Measurements from ENCODE around the gene TYRO3.
"Not testable (repeated sequence)": the region's sequence is repeated elsewhere in the genome, so short reads cannot be mapped to it uniquely, and the experiment has no call there.

The TYRO3 gene

DNA sequence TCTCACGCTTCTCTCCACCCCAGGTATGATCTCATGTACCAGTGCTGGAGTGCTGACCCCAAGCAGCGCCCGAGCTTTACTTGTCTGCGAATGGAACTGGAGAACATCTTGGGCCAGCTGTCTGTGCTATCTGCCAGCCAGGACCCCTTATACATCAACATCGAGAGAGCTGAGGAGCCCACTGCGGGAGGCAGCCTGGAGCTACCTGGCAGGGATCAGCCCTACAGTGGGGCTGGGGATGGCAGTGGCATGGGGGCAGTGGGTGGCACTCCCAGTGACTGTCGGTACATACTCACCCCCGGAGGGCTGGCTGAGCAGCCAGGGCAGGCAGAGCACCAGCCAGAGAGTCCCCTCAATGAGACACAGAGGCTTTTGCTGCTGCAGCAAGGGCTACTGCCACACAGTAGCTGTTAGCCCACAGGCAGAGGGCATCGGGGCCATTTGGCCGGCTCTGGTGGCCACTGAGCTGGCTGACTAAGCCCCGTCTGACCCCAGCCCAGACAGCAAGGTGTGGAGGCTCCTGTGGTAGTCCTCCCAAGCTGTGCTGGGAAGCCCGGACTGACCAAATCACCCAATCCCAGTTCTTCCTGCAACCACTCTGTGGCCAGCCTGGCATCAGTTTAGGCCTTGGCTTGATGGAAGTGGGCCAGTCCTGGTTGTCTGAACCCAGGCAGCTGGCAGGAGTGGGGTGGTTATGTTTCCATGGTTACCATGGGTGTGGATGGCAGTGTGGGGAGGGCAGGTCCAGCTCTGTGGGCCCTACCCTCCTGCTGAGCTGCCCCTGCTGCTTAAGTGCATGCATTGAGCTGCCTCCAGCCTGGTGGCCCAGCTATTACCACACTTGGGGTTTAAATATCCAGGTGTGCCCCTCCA lies 19.1 kb downstream of the TYRO3 start:
- peak; percentile 29 for DNase-seq

DNA sequence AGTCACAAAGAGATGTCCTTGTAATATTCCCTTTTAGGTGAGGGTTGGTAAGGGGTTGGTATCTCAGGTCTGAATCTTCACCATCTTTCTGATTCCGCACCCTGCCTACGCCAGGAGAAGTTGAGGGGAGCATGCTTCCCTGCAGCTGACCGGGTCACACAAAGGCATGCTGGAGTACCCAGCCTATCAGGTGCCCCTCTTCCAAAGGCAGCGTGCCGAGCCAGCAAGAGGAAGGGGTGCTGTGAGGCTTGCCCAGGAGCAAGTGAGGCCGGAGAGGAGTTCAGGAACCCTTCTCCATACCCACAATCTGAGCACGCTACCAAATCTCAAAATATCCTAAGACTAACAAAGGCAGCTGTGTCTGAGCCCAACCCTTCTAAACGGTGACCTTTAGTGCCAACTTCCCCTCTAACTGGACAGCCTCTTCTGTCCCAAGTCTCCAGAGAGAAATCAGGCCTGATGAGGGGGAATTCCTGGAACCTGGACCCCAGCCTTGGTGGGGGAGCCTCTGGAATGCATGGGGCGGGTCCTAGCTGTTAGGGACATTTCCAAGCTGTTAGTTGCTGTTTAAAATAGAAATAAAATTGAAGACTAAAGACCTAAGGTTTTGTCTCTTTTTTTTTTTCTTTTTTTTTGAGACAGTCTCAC lies 19.8 kb downstream of the TYRO3 start:
- no peak for DNase-seq

DNA sequence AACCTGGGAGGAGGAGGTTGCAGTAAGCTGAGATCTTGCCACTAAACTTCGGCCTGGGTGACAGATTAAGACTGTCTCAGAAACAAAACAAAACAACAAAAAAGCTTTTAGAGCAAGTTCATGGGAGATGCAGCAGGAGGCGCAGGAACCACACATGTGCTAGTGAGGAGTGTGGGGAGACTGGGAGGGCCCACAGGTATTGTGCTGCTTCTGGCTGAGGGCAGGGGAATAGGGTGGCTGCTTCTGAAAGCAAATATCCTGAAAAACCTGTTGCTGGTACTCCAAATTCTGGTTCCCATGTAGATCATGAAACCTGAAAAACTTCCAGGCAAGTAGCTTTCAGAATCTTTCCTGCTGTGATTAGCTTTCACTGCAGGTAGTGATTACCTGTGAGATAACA lies 22.1 kb downstream of the TYRO3 start:
- DNase-seq: peak; percentile 44

DNA sequence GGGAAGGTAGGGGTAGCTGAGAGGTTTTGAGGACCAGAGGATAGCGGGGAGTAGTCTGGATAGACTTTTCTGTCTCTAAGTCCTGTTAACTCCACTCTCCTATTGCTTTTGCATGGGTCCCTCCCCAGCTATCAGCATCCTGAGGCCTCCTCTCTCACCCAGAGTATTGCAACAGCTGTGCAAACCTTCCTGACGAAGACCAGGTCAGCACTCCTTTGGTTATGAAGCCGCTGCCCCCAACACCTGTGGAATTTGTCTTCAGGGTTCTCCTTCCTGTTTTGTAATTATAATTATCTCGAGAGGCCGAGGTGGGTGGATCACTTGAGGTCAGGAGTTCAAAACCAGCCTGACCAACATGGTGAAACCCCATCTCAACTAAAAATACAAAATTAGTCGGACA lies 24.8 kb downstream of the TYRO3 start:
- DNase-seq: peak; percentile 18

DNA sequence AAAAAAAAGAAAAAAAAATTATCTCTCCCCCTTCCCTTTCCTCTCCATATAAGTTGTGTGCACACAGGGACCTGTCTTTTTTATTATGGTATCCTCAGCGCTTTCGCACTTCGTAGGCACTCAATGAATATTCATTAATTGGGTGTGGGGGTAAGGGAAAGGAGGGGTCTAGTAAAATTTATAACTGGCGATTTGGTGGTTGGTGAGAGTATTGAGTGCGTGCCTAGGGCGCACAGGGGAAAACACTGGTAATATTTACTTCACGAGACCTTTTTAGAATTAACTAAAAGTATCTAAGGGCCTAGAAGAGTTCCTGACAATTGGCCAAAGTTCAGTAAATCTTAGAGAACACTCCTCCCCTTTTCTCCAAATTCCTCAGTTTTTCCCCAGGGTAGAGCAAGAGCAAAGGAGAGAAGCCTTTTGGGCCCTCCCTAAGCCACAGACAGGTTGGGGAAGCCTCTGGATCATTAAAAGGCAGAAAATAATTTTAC lies 25.7 kb downstream of the TYRO3 start:
- no peak for DNase-seq

DNA sequence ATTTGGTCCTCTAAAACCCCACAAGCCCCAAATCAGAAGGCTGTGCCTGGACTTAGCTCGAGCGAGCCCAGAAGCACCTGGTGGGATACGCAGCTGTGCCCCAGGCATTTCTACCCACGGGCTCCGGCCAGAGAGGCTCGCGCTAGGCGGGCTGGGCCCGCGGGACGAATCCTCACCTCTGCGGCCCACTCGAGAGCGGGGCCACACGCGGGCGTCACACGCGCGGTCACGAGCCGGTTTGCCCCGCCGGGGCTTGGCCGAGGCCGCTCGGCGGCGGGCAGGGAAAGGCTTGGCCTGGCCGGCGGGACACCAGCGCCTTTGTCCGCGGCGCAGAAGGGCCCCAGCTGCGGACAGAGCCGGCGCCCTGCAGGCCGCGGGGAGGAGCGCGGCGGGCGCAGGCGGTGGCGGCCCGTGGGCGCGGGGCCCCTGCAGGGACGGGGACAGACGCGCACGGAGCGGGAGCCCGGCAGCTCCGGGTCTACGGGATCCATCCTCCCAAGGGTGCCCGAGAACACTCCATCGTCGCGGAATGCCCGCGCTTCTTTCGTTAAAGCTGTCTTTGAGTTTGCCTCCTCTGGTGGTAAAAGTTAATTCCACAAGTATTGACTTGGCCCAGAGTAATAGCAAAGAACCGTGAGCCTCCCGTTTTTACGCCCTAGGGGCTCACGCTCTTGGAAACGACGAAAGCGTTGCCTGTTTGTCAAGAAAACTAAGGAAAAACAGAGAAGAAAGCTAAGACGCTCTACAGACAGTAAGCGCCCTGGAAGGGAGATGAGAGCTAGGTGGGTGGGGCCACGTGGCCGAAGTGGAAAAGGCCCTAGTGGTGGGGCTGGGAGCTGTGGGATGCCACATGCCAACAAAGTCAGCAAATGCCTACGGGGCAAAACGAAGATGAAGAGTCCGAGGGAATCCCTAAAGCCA lies 26.4 kb downstream of the TYRO3 start:
- no peak for DNase-seq

DNA sequence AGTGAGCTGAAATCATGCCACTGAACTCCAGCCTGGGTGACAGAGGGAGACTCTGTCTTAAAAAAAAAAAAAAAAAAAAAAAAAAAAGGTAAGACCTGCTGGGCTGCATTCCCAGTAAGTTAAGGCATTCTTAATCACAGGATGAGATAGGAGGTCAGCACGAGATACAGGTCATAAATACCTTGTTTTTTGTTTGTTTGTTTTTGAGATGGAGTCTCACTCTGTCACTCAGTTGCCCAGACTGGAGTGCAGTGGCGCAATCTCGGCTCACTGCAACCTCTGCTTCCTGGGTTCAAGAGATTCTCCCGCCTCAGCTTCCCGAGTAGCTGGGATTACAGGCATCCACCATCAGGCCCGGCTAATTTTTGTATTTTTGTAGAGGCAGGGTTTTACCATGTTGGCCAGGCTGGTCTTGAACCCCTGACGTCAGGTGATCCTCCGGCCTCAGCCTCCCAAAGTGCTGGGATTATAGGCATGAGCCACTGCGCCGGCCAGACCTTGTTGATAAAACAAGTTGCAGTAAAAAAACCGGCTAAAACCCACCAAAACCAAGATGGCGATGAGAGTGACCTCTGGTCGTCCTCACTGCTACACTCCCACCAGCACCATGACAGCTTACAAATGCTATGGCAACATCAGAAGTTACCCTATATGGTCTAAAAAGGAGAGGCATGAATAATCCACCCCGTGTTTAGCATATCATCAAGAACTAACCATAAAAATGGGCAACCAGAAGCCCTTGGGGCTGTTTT lies 27.7 kb downstream of the TYRO3 start:
- DNase-seq: not testable (repeated sequence)

DNA sequence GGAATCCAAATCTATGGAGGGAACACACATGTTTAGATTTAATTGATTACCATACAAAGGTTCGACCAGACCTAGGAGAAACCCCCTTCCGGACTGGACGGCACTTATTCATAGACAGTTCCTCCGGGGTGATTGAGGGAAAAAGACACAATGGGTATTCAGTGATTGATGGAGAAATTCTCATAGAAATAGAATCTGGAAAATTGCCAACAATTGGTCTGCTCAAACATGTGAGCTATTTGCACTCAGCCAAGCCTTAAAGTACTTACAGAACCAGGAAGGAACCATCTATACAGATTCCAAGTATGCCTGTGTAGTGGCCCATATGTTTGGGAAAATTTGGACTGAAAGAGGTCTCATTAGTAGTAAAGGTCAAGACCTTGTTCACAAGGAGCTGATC lies 30.0 kb downstream of the TYRO3 start:
- DNase-seq: not testable (repeated sequence)

DNA sequence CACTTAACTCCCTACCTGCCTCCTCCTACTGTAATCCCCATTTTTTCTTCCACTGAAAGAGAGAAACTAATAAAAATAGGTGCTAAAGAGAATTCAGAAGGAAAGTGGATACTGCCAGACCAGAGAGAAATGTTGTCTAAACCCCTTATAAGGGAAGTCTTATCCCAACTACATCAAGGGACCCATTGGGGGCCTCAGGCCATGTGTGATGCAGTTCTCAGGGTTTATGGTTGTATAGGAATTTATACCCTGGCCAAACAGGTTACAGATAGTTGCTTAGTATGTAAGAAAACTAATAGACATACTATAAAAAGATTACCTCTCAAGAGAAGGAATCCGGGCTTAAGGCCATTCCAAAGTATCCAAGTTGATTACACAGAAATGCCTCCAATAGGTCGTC lies 30.6 kb downstream of the TYRO3 start:
- not testable (repeated sequence) for DNase-seq

DNA sequence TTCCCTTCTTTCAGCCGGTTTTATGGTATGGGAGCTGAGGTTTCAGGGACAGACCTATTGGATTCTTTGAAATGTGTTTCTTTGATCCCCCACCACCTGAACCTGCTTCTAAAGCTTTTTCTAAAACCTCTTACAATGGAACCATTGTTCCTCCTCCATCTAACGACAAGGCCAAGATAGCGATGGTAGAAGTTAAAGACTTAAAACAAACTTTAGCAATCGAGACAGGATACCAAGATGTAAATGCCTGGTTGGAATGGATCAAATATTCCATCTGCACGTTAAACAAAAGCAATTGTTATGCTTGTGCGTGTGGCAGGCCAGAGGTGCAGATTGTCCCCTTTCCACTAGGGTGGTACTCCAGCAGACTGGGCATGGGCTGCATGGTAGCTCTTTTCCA lies 32.2 kb downstream of the TYRO3 start:
- not testable (repeated sequence) for DNase-seq

DNA sequence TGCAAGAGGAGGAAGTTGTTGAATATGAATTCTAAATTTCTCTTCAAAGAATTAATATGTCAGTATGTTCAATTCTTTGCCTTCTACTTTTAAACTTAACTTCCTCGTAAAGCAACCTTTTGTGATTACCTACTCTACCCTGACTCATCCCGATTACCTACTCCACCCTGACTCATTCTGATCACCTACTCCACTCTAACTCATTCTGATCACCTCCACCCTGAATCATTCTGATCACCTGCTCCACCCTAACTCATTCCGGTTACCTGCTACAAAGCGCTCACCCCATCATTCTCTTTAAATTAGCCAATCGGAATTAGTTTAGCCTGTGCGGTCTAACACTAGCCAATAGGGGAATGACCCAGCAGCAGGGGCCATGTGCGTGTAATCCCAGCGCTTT lies 33.7 kb downstream of the TYRO3 start:
- not testable (repeated sequence) for DNase-seq

DNA sequence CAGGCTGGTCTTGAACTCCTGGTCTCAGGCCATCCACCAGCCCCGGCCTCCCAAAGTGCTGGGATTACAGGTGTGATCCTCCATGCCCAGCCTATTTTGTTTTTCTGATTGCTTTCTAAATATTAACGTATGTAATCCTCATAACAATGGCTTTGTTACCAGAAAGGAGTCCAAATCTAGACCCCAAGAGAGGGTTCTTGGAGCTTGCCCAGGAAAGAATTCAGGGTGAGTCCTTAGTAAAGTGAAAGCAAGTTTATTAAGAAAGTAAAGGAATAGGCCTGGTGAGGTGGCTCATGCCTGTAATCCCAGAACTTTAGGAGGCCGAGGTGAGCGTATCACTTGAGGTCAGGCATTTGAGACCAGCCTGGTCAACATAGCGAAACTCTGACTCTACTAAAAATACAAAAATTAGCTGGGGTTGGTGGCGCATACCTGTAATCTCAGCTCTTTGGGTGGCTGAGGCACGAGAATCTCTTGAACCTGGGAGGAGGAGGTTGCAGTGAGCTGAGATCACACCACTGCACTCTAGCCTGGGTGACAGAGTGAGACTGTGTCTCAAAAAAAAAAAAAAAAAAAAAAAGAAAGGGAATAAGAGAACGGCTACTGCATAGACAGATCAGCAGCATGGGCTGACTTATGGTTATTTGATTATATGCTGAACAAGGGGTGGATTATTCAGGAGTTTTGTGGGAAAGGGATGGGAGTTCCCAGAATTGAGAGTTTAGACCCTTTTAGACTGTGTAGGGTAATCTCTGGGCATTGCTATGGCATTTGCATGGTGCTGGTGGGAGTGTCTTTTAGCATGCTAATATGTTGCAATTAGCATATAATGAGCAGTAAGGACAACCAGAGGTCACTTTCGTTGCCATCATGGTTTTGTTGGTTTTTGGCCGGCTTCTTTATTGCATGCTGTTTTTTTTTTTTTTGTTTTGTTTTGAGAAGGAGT lies 36.1 kb downstream of the TYRO3 start:
- no peak for DNase-seq

DNA sequence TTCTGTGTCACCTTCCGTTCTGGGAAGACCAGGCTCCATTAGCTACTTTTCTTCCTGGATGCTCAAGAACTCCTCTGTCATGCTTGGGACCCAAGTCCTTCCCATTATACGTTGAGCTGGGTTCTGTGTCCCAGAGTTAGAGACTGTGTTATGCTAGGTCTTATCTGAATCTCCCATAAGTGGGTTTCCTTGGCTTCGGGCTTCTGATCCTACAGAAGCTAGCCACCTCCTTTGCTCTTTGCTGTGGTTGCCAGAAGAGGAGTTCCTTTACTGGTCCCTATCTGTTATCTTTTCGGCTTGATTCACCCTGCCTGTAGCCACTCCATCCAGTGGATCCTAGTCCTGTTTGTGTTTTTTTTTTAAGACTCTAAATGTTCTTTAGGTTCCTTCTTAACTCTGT lies 38.0 kb downstream of the TYRO3 start:
- DNase-seq: no peak

DNA sequence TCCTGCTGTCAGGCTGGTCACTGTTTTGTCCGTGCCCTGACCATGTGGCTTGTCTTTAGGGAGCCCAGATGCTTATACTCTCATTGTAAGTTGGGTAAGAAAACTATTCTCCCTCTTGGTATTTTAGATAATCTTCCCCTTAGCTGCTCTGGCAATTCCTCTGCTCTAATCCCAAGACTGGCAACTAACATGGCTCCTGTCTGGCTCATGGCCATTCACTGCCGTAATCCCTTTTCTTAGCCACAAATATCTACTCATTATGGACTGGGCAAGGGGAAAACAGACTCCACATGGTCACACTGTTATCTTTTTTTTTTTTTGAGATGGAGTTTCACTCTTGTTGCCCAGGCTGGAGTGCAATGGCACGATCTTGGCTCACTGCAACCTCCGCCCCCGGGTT lies 38.8 kb downstream of the TYRO3 start:
- no peak for DNase-seq

DNA sequence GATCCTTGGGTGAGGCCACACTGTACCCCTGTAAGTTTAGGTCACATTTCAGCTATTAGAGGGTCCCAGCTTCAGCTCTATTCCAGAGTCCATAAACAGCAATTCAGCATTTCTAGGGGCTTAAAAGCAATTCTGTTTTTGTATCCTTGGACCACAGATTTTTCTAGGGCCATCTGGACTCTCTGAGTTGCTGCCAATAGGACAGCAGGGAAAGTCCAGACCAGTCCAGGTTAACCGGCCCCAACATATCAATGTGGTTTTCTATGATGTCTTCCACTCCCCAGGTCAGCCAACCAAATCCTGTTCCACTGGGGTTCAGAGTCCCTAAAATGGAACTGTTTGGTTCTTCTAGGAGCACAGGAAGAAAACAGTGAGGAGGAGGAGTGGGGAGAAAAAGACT lies 40.0 kb downstream of the TYRO3 start:
- no peak for DNase-seq

DNA sequence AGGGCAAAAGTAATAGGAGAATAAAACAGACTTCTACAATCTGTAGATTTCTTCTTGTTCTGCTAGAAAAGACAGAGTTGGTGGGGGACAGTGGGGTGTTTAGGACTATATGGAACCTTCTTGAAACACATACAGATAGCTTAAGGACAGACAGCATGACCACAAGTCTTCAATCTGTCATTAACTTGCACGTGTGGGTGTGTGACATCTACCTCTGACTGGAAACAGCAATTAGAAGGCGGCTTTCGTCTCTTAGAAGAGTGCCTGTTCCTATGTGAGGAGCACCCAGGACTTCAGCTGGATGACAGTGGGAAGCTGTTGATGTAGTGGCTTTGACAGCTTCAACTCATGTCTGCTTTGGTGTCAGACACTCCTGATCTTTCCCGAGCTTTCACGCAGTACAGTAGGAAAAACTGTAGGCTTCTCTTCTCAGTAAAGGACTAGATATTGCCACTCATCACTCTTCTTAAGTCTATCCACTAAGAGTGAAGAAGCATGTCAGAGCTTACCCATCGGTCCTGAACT lies 44.5 kb downstream of the TYRO3 start:
- DNase-seq: no peak

DNA sequence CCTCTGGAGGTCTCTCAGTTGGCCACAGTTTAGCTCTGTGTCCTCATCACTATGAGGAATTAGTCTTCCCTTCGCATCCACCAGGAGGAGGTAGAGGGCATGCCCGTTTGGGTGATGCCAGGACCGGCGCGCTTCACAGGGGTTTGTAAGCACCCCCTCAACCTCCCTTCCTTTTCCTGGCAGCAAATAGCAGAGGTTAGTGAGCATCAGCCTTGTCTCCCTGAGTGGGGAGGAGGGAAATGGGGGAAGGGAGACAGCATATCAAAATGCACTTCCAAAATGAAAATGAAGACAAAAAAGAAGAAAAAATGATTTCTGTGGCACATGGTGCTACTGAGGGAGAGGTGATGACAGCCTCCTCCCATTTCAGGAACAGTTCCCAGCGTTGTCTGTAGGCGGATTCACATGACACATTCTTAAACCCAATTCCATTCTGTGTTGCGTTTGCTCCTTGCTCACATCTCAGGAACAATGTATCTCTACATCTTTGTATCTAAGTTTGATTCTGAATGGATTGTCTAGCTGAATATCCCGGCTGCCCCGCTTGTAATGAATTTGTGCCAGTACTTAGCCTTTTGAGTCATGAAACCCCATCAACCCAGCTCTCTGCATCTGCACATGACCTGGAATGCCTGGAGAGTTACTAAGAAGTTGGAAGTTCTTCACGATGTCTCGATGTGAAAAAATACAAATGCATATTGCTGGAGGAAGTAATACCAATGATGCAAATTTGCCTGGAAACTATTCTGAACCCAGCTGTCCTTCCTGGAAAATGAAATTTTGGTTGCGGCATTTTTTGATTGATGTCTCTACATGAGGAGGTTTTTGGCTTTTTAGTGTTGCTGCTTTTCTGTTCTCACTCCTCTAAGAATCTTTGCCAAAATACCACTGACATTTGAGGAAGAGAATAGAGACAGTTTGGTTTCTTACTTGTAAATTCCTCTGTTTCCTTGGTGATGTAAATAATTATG lies 45.2 kb downstream of the TYRO3 start:
- peak; percentile 59 for DNase-seq

DNA sequence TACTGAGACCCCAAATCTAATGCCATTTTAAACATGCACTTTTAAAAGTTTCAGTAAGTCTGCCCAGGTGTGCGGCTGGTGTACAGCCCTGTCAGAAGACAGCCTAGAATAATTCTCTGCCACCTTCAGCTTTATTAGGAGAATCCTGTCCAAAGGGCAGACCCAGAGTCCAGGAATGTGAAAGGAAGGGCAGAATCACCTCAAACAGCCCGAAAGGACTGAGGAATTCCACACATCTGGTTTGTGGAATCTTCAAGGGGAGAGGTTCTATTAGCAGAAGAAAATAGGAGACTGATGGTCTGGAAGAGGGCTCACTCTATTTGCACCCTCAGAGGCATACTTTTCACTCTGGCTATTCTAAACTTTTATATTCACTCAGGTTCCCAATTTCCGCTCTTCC lies 46.6 kb downstream of the TYRO3 start:
- no peak for DNase-seq

DNA sequence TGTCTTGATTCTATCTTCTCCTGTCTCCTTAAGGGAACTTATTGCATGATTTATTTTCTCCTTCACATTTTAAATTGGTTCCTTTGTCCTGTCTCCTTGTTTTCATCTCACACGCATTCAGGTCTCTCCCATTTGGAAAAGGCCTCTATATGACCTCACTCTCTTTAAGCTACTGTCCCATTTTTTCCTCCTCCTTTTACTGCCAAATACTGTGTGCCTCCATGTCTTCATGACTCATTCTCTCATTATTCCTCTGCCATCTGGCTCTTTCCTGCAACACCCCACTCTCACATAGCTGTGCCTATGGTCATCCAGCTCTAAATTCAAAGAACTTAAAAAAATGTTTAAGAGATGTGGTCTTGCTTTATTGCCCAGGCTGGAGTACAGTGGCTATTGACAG lies 48.0 kb downstream of the TYRO3 start:
- DNase-seq: no peak

DNA sequence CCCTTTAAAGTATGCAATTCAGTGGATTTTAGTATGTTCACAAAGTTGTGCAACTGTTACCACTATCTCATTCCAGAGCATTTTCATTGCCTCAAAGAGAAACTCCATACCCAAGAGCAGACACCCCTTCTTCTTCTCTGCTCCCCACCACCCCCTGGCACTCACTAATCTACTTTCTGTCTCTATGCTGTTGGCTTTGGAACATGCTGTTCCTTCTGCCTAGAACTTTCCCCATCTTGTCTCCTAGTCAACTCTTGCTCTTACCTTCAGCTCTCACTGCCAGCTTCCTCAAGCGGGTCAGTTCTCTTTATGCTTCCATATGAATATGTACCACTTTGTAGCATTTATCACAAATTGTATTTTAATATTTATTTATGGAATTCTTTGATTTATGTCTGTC lies 50.1 kb downstream of the TYRO3 start:
- DNase-seq: no peak
